PC-3 (cell line): ENCODE measurements around the gene CNTN4. TPM values are rescaled to one million over a fixed set of nuclear protein-coding genes. Genes with fewer than 3 reads are reported as not detected.

Experiments
- ATAC-seq: fragments of 200-7000 bp; cut with Tn5 transposase; 2 replicates; pipeline ENCODE4 v1.9.1; 2020; ENCODE audit warnings: mild to moderate bottlenecking, moderate library complexity
- BruUV-seq: library from RNA; stranded (reverse); fragments of 400-500 nt; replicated peaks from 2 replicates; lab custom pipeline; 2021; lab: Mats Ljungman, UMichigan
- CTCF ChIA-PET: fragments of 300-600 bp; sonication (Branson Sonifier 250); formaldehyde crosslinking; loops from one replicate; lab custom pipeline; 2022; ENCODE audit warnings: antibody characterized with exemption; lab: Charles Lee
- POLR2A ChIA-PET: fragments of 300-600 bp; sonication (Branson Sonifier 250); formaldehyde crosslinking; loops from one replicate; lab custom pipeline; 2022; ENCODE audit warnings: antibody characterized with exemption; ENCODE audit not compliant: unreplicated experiment; lab: Charles Lee
- DNase-seq: peaks from one replicate; pipeline ENCODE4 v3.0.0-alpha.2; 2015
- H2AFZ ChIP-seq: fragments of 300-600 bp; sonication (generic); 2 replicates; pipeline ENCODE4 v1.6.0; 2016; ENCODE audit warnings: antibody characterized with exemption, low read length
- H3F3A ChIP-seq: fragments of 300-600 bp; sonication (generic); one replicate; pipeline ENCODE4 v1.6.0; 2017; ENCODE audit warnings: antibody characterized with exemption, low read length, control low read depth, mild to moderate bottlenecking; ENCODE audit not compliant: unreplicated experiment
- H3K27ac ChIP-seq: fragments of 300-600 bp; sonication (generic); 2 replicates; pipeline ENCODE4 v1.5.1; 2016; ENCODE audit warnings: mild to moderate bottlenecking, low read length
- H3K27me3 ChIP-seq: fragments of 300-600 bp; sonication (generic); 2 replicates; pipeline ENCODE4 v1.6.1; 2016; ENCODE audit warnings: low read length, mixed read lengths
- H3K36me3 ChIP-seq: fragments of 300-600 bp; sonication (generic); 2 replicates; pipeline ENCODE4 v1.6.1; 2016; ENCODE audit warnings: low read depth, mixed run types, low read length, mixed read lengths
- H3K4me1 ChIP-seq: fragments of 300-600 bp; sonication (generic); 2 replicates; pipeline ENCODE4 v1.5.1; 2016; ENCODE audit warnings: low read length; ENCODE audit not compliant: insufficient read depth
- H3K4me2 ChIP-seq: fragments of 300-600 bp; sonication (generic); 2 replicates; pipeline ENCODE4 v1.6.0; 2016; ENCODE audit warnings: low read length
- H3K4me3 ChIP-seq: fragments of 300-600 bp; sonication (generic); 2 replicates; pipeline ENCODE4 v1.5.1; 2016; ENCODE audit warnings: mild to moderate bottlenecking, low read length, mixed read lengths
- H3K79me2 ChIP-seq: fragments of 300-600 bp; sonication (generic); 2 replicates; pipeline ENCODE4 v1.6.1; 2017; ENCODE audit warnings: low read length, mixed read lengths
- H3K9ac ChIP-seq: fragments of 300-600 bp; sonication (generic); 2 replicates; pipeline ENCODE4 v1.6.0; 2016; ENCODE audit warnings: mild to moderate bottlenecking, low read length
- H3K9me2 ChIP-seq: fragments of 300-600 bp; sonication (generic); replicated peaks from 2 replicates; pipeline ENCODE4 v1.6.1; 2016; ENCODE audit warnings: mixed run types, low read length, mixed read lengths
- H3K9me3 ChIP-seq: fragments of 300-600 bp; sonication (generic); 2 replicates; pipeline ENCODE4 v1.6.1; 2016; ENCODE audit warnings: low read length, mixed read lengths
- H4K20me1 ChIP-seq: fragments of 300-600 bp; sonication (generic); 2 replicates; pipeline ENCODE4 v1.6.1; 2016; ENCODE audit warnings: low read length, mixed read lengths
- EZH2 ChIP-seq: fragments of 300-600 bp; sonication (generic); IDR thresholded peaks from one replicate; pipeline ENCODE4 v1.6.1; 2017; ENCODE audit warnings: antibody characterized with exemption, mild to moderate bottlenecking, low read length; ENCODE audit not compliant: unreplicated experiment
- EZH2phosphoT487 ChIP-seq: fragments of 300-600 bp; sonication (generic); IDR thresholded peaks from 2 replicates; pipeline ENCODE4 v1.6.1; 2018; ENCODE audit warnings: mild to moderate bottlenecking, antibody characterized with exemption, low read length, borderline replicate concordance
- intact Hi-C: fragments of 100-400 bp; cut with micrococcal nuclease; formaldehyde crosslinking; loops from 2 replicates; pipeline ENCODE4 v1.9.0; 2023
- total RNA-seq: library from RNA; depleted of rRNA; stranded (reverse); fragments of >200 nt; gene quantifications from 2 replicates; pipeline ENCODE4 v1.2.3, GENCODE V29; 2014
- TF ChIP-seq, protein P1 (sequence below): fragments of 300-600 bp; sonication (generic); conservative IDR thresholded peaks from 2 replicates; pipeline ENCODE4 v1.5.1; 2017; ENCODE audit warnings: antibody characterized with exemption, low read depth, mild to moderate bottlenecking, low read length

CNTN4 gene
- total RNA-seq, 1 experiment from 2014 or later = not detected

DNA sequence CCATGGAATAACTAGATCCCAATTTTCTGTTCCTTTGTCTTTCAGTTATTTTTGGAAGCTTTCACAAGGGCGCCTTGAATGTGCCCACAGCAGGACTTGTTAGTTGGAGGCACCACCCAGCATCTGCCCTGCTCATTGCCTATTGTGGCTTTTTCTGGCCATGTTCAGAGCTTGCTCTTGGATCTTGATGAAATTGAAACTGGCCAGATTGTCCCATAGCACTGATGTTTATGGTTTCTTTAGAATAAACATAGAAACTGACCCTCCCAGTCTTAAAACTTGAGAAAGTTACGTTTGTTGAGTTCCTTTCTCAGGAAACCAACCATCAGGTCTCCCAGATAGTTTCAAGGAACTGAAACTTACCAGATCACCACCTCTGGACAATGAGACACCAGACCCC, 536.8 kb downstream of the CNTN4 start:
- Histone ChIP-seq H3K9me3 (peaks cover 24% of the 10 kb centered on the region), H3K27me3 (no peaks in the 10 kb centered on the region), H3K9me2 (no peaks in the 10 kb centered on the region), H3K4me3 (no peak overlapping the region), H3K9ac (no peak overlapping the region), H3F3A (no peaks in the 10 kb centered on the region), H3K36me3 (no peaks in the 10 kb centered on the region), H3K4me2 (no peak overlapping the region), H3K27ac (no peak overlapping the region), H2AFZ (no peak overlapping the region), H3K4me1 (no peaks in the 10 kb centered on the region), H3K79me2 (no peaks in the 10 kb centered on the region), H4K20me1 (no peaks in the 10 kb centered on the region)
- intact Hi-C loops = no loop called here
- POLR2A ChIA-PET = no interaction called here
- CTCF ChIA-PET = no interaction called here
- ATAC-seq (no peak), DNase-seq (no peak)
- BruUV-seq = no TSS peak
- TF ChIP-seq, protein P1, sequence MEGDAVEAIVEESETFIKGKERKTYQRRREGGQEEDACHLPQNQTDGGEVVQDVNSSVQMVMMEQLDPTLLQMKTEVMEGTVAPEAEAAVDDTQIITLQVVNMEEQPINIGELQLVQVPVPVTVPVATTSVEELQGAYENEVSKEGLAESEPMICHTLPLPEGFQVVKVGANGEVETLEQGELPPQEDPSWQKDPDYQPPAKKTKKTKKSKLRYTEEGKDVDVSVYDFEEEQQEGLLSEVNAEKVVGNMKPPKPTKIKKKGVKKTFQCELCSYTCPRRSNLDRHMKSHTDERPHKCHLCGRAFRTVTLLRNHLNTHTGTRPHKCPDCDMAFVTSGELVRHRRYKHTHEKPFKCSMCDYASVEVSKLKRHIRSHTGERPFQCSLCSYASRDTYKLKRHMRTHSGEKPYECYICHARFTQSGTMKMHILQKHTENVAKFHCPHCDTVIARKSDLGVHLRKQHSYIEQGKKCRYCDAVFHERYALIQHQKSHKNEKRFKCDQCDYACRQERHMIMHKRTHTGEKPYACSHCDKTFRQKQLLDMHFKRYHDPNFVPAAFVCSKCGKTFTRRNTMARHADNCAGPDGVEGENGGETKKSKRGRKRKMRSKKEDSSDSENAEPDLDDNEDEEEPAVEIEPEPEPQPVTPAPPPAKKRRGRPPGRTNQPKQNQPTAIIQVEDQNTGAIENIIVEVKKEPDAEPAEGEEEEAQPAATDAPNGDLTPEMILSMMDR = no peak
- TF ChIP-seq EZH2phosphoT487 = no peak
- TF ChIP-seq EZH2 = no peak

DNA sequence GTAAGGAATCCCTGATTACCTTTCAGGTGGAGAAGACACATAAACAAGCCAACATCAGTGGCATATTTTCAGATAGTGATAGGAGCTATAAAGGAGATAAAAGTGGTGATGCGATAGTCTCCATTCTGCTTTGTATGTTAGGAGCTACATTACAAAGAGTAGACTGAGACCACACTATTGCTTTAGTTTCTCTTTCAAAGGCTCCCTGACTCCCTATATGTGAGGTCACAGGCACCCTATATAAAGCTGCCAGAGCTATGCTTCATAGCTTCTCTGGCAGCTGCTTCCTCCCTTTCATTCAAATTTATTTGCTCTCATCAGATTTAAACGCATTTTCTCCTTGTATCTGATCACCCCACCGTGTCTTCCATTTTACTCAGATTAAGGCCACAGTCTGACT, 544.9 kb downstream of the CNTN4 start:
- DNase-seq = no peak
- ChIA-PET POLR2A (no interaction called here), CTCF (no interaction called here)
- BruUV-seq = no TSS peak
- Histone ChIP-seq H3K27ac (no peak overlapping the region), H3K4me3 (no peak overlapping the region), H3K36me3 (no peaks in the 10 kb centered on the region), H3K4me2 (no peak overlapping the region), H3K4me1 (no peaks in the 10 kb centered on the region), H3K27me3 (no peaks in the 10 kb centered on the region), H3K9ac (no peak overlapping the region), H3K9me2 (no peaks in the 10 kb centered on the region), H3K79me2 (no peaks in the 10 kb centered on the region), H3F3A (no peaks in the 10 kb centered on the region), H3K9me3 (peaks cover 41% of the 10 kb centered on the region), H2AFZ (no peak overlapping the region), H4K20me1 (no peaks in the 10 kb centered on the region)
- TF ChIP-seq, protein P1 = no peak
- ATAC-seq = no peak
- intact Hi-C loops = no loop called here

DNA sequence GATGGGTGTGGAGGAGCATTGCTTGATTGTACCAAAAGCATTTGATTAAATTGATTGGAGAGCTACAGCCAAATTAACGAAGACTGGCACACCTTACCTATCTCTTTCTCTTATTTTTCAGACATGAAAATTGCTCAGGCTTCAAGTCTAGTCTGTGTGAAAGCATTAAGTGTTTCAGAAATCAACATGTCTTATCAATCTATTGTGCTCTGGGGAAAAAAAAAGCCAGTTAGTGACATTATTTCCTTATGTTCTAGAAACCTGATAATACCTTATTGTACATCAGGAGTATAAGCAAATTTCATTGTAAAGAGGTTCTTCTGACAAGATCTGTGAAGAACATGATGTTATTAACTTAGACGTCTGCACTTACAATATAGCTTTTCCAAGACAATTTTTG, 546.3 kb downstream of the CNTN4 start:
- Histone ChIP-seq H3K27me3 (no peaks in the 10 kb centered on the region), H3K4me2 (no peak overlapping the region), H3K9me3 (peaks cover 42% of the 10 kb centered on the region), H3K9ac (no peak overlapping the region), H3F3A (no peaks in the 10 kb centered on the region), H3K79me2 (no peaks in the 10 kb centered on the region), H3K9me2 (no peaks in the 10 kb centered on the region), H2AFZ (no peak overlapping the region), H3K27ac (no peak overlapping the region), H4K20me1 (no peaks in the 10 kb centered on the region), H3K36me3 (no peaks in the 10 kb centered on the region), H3K4me1 (no peaks in the 10 kb centered on the region), H3K4me3 (no peak overlapping the region)
- BruUV-seq = no TSS peak
- intact Hi-C loops = no loop called here
- TF ChIP-seq EZH2phosphoT487 (no peak), EZH2 (no peak)
- TF ChIP-seq, protein P1 = no peak
- POLR2A ChIA-PET = no interaction called here
- no peak for DNase-seq
- CTCF ChIA-PET = no interaction called here
- ATAC-seq = no peak
